ENCODE data around the gene ADAMTS2. TPM values are rescaled to one million over a fixed set of nuclear protein-coding genes. Genes with fewer than 3 reads are reported as not detected.
A peak's percentile ranks its signal among the peaks of the same experiment; 100 is the strongest.

The ADAMTS2 gene
- total RNA-seq, 2 experiments from 2014 or later: not detected

GRCh38 chr5:179152144-179152895 lies 192.9 kb downstream of the ADAMTS2 start:
- H3K4me3 ChIP-seq (ENCODE audit: low read length): no peak overlapping the region
- no peak overlapping the region for H3K27ac Mint-ChIP-seq
- H3K36me3 ChIP-seq (ENCODE audit: insufficient read depth, low read length): no peaks in the 10 kb centered on the region
- DNase-seq (peak in 2 of 14 experiments; percentile 4 to 7), ATAC-seq (ENCODE audit: poor library complexity) (no peak)
- no peak overlapping the region for H3K27ac ChIP-seq (ENCODE audit: low read depth in 1 of 2, low read length in 2 of 2)
- no peak overlapping the region for H3K4me3 Mint-ChIP-seq
- no peaks in the 10 kb centered on the region for H3K4me1 ChIP-seq (ENCODE audit: insufficient read depth, low read length)
- TF ChIP-seq CTCF (IDR thresholded peaks at IDR 0.05): no peak
- CTCF ChIA-PET: no interaction called here
- H3K9me3 Mint-ChIP-seq: no peaks in the 10 kb centered on the region
- intact Hi-C loops (cut with DNase I, micrococcal nuclease): no loop called here
- H3K4me1 Mint-ChIP-seq (ENCODE audit: low read depth): no peaks in the 10 kb centered on the region
- no peaks in the 10 kb centered on the region for H3K36me3 Mint-ChIP-seq (ENCODE audit: low read depth)
- no peaks in the 10 kb centered on the region for H3K27me3 Mint-ChIP-seq
- POLR2A ChIA-PET: no interaction called here
- H3K27me3 ChIP-seq (ENCODE audit: control insufficient read depth in 1 of 2, insufficient read depth in 2 of 2, low read length in 2 of 2): no peaks in the 10 kb centered on the region
- H3K9me3 ChIP-seq (ENCODE audit: control insufficient read depth in 1 of 2, insufficient read depth in 1 of 2, low read length in 2 of 2): peaks cover 0 to 10% of the 10 kb centered on the region in 2 experiments

GRCh38 chr5:179151286-179152118 lies 193.8 kb downstream of the ADAMTS2 start:
- H3K27me3 Mint-ChIP-seq: no peaks in the 10 kb centered on the region

GRCh38 chr5:179150011-179150410 lies 195.2 kb downstream of the ADAMTS2 start:
- no peak for TF ChIP-seq CTCF (IDR thresholded peaks at IDR 0.05)
- DNase-seq: no peak
- H3K36me3 Mint-ChIP-seq (ENCODE audit: low read depth): no peaks in the 10 kb centered on the region

More at GRCh38 chr5:179151286-179152118, 193.8 kb downstream of the ADAMTS2 start:
- intact Hi-C loops (cut with DNase I, micrococcal nuclease): no loop called here
- TF ChIP-seq CTCF (IDR thresholded peaks at IDR 0.05): no peak
- Mint-ChIP-seq H3K36me3 (ENCODE audit: low read depth) (no peaks in the 10 kb centered on the region), H3K4me1 (ENCODE audit: low read depth) (peaks cover 2% of the 10 kb centered on the region), H3K27ac (no peak overlapping the region), H3K9me3 (no peaks in the 10 kb centered on the region), H3K4me3 (no peak overlapping the region)
- POLR2A ChIA-PET: no interaction called here
- Histone ChIP-seq H3K27me3 (ENCODE audit: control insufficient read depth in 1 of 2, insufficient read depth in 2 of 2, low read length in 2 of 2) (no peaks in the 10 kb centered on the region), H3K4me1 (ENCODE audit: insufficient read depth, low read length) (no peaks in the 10 kb centered on the region), H3K36me3 (ENCODE audit: insufficient read depth, low read length) (no peaks in the 10 kb centered on the region), H3K27ac (ENCODE audit: low read depth in 1 of 2, low read length in 2 of 2) (no peak overlapping the region), H3K9me3 (ENCODE audit: control insufficient read depth in 1 of 2, insufficient read depth in 1 of 2, low read length in 2 of 2) (peaks cover 0 to 10% of the 10 kb centered on the region in 2 experiments), H3K4me3 (ENCODE audit: low read length) (no peak overlapping the region)
- DNase-seq: no peak
- ATAC-seq (ENCODE audit: poor library complexity): no peak
- CTCF ChIA-PET: no interaction called here

More at GRCh38 chr5:179150011-179150410, 195.2 kb downstream of the ADAMTS2 start:
- Mint-ChIP-seq H3K4me3 (no peak overlapping the region), H3K4me1 (ENCODE audit: low read depth) (peaks cover 8% of the 10 kb centered on the region), H3K9me3 (no peaks in the 10 kb centered on the region), H3K27ac (no peak overlapping the region), H3K27me3 (no peaks in the 10 kb centered on the region)
- intact Hi-C loops (cut with DNase I, micrococcal nuclease): no loop called here
- H3K4me1 ChIP-seq (ENCODE audit: insufficient read depth, low read length): peaks cover 4% of the 10 kb centered on the region
- H3K36me3 ChIP-seq (ENCODE audit: insufficient read depth, low read length): no peaks in the 10 kb centered on the region
- peaks cover 0 to 10% of the 10 kb centered on the region in 2 experiments for H3K9me3 ChIP-seq (ENCODE audit: control insufficient read depth in 1 of 2, insufficient read depth in 1 of 2, low read length in 2 of 2)
- H3K4me3 ChIP-seq (ENCODE audit: low read length): no peak overlapping the region
- CTCF ChIA-PET: no interaction called here
- no peaks in the 10 kb centered on the region for H3K27me3 ChIP-seq (ENCODE audit: control insufficient read depth in 1 of 2, insufficient read depth in 2 of 2, low read length in 2 of 2)
- no peak for ATAC-seq (ENCODE audit: poor library complexity)
- no peak overlapping the region for H3K27ac ChIP-seq (ENCODE audit: low read depth in 1 of 2, low read length in 2 of 2)
- POLR2A ChIA-PET: no interaction called here
